GM06990 (cell line): ENCODE measurements around the gene RNFT2.

Source experiments
- DNase-seq: peaks from one replicate; pipeline ENCODE4 v3.0.0-alpha.2; 2011; ENCODE audit not compliant: insufficient read length; ENCODE audit errors: extremely low read depth
- H3K27me3 ChIP-seq: replicated peaks from 2 replicates; pipeline ENCODE4 v1.6.0; 2011; ENCODE audit warnings: low read length; ENCODE audit not compliant: control insufficient read depth, insufficient read depth
- H3K36me3 ChIP-seq: 2 replicates; pipeline ENCODE4 v1.5.1; 2011; ENCODE audit warnings: low read length; ENCODE audit not compliant: control insufficient read depth, insufficient read depth
- H3K4me3 ChIP-seq: replicated peaks from 2 replicates; pipeline ENCODE4 v1.5.1; 2011; ENCODE audit warnings: low read depth, mild to moderate bottlenecking, control low read depth, low read length
- CTCF ChIP-seq: IDR thresholded peaks from 2 replicates; pipeline ENCODE4 v1.5.1; 2011; ENCODE audit warnings: low read length, control low read depth, mild to moderate bottlenecking, inconsistent platforms; ENCODE audit not compliant: insufficient read depth, poor library complexity, severe bottlenecking

The RNFT2 gene

GRCh38 chr12:116896411-116896924, 158.4 kb downstream of the RNFT2 start:
- H3K4me3 ChIP-seq: no peak overlapping the region
- H3K27me3 ChIP-seq: no peaks in the 10 kb centered on the region; the same call in 1 of the 2 replicates
- DNase-seq: no peak
- TF ChIP-seq CTCF: no peak
- H3K36me3 ChIP-seq: no peaks in the 10 kb centered on the region

GRCh38 chr12:116897476-116897875, 159.4 kb downstream of the RNFT2 start:
- TF ChIP-seq CTCF: no peak
- H3K4me3 ChIP-seq: no peak overlapping the region
- no peak for DNase-seq
- H3K27me3 ChIP-seq: no peaks in the 10 kb centered on the region
- H3K36me3 ChIP-seq: no peaks in the 10 kb centered on the region

GRCh38 chr12:116898669-116899068, 160.6 kb downstream of the RNFT2 start:
- no peak overlapping the region for H3K4me3 ChIP-seq
- no peaks in the 10 kb centered on the region for H3K27me3 ChIP-seq
- no peaks in the 10 kb centered on the region for H3K36me3 ChIP-seq
- no peak for TF ChIP-seq CTCF
- no peak for DNase-seq

- DNase-seq: no peak
- H3K4me3 ChIP-seq: no peak overlapping the region
- no peaks in the 10 kb centered on the region for H3K36me3 ChIP-seq
- TF ChIP-seq CTCF: no peak
- H3K27me3 ChIP-seq: no peaks in the 10 kb centered on the region; the same call in 1 of the 2 replicates
These were observed 163.5 kb downstream of the RNFT2 start for GRCh38 chr12:116901612-116902011.
